ENCODE results near the gene BAHCC1.

BAHCC1 gene

GRCh38 chr17:81468111-81468769 lies 73.0 kb downstream of the BAHCC1 start:
- DNase-seq (ENCODE audit: low spot score) = no peak
- TF ChIP-seq CTCF (IDR thresholded peaks at IDR 0.05; ENCODE audit: borderline replicate concordance, control extremely low read depth, extremely low read depth, insufficient read depth, missing control alignments) = no peak
- in situ Hi-C loops (cut with MboI; ENCODE audit: low sequenced_read_pairs, unreplicated experiment) = no loop called here

- in situ Hi-C loops (cut with MboI; ENCODE audit: low sequenced_read_pairs, unreplicated experiment) = no loop called here
- DNase-seq (ENCODE audit: low spot score) = no peak
- no peak for TF ChIP-seq CTCF (IDR thresholded peaks at IDR 0.05; ENCODE audit: borderline replicate concordance, control extremely low read depth, extremely low read depth, insufficient read depth, missing control alignments)
Measured at GRCh38 chr17:81468770-81469121, 73.5 kb downstream of the BAHCC1 start.

- in situ Hi-C loops (cut with MboI; ENCODE audit: low sequenced_read_pairs, unreplicated experiment) = no loop called here
- no peak for TF ChIP-seq CTCF (IDR thresholded peaks at IDR 0.05; ENCODE audit: borderline replicate concordance, control extremely low read depth, extremely low read depth, insufficient read depth, missing control alignments)
- DNase-seq (ENCODE audit: low spot score) = no peak
Measured at GRCh38 chr17:81469266-81469665, 74.0 kb downstream of the BAHCC1 start.

GRCh38 chr17:81470270-81470943 lies 75.2 kb downstream of the BAHCC1 start:
- no peak for DNase-seq (ENCODE audit: low spot score)
- no peak for TF ChIP-seq CTCF (IDR thresholded peaks at IDR 0.05; ENCODE audit: borderline replicate concordance, control extremely low read depth, extremely low read depth, insufficient read depth, missing control alignments)
- in situ Hi-C loops (cut with MboI; ENCODE audit: low sequenced_read_pairs, unreplicated experiment) = no loop called here

GRCh38 chr17:81470944-81471817 lies 75.9 kb downstream of the BAHCC1 start:
- in situ Hi-C loops (cut with MboI; ENCODE audit: low sequenced_read_pairs, unreplicated experiment) = no loop called here
- no peak for DNase-seq (ENCODE audit: low spot score)
- no peak for TF ChIP-seq CTCF (IDR thresholded peaks at IDR 0.05; ENCODE audit: borderline replicate concordance, control extremely low read depth, extremely low read depth, insufficient read depth, missing control alignments)

GRCh38 chr17:81471818-81472456 lies 76.7 kb downstream of the BAHCC1 start:
- in situ Hi-C loops (cut with MboI; ENCODE audit: low sequenced_read_pairs, unreplicated experiment) = no loop called here
- no peak for TF ChIP-seq CTCF (IDR thresholded peaks at IDR 0.05; ENCODE audit: borderline replicate concordance, control extremely low read depth, extremely low read depth, insufficient read depth, missing control alignments)
- DNase-seq (ENCODE audit: low spot score) = no peak

All from GM13976 (cell line).